HepG2 (cell line): ENCODE results near the gene ASF1B. TPM values are rescaled to one million over a fixed set of nuclear protein-coding genes. Genes with fewer than 3 reads are reported as not detected.

Experiments used
- ATAC-seq: fragments of 200-7000 bp; cut with Tn5 transposase; 3 replicates; pipeline ENCODE4 v1.9.1; 2020; ENCODE audit warnings: mild to moderate bottlenecking, moderate library complexity
- BruUV-seq: library from RNA; stranded (reverse); fragments of 400-500 nt; replicated peaks from 2 replicates; lab custom pipeline; 2021; lab: Mats Ljungman, UMichigan
- CTCF ChIA-PET: fragments of 300-600 bp; formaldehyde crosslinking; extraction: SDS; loops from one replicate; lab custom pipeline; 2021; ENCODE audit warnings: low total read pairs, inconsistent platforms, low intra/inter-chr PET ratio; lab: Yijun Ruan, JAX
- POLR2A ChIA-PET: fragments of 350-600 bp; sonication (Branson Sonifier 250); formaldehyde crosslinking; loops from one replicate; lab custom pipeline; 2020; ENCODE audit warnings: antibody characterized with exemption, inconsistent platforms; lab: Yijun Ruan, JAX
- DNase-seq: peaks from one replicate; pipeline ENCODE4 v3.0.0-alpha.2; 2015; ENCODE audit warnings: low spot score
- FAIRE-seq: peaks from 3 replicates; lab custom pipeline; 2011; peaks lifted over from hg19 to GRCh38; lab: Jason Lieb, UNC
- H2AFZ ChIP-seq: one replicate; pipeline ENCODE4 v1.6.1; 2011; ENCODE audit warnings: low read length, inconsistent platforms
- H3K27ac ChIP-seq: fragments of 300-600 bp; 3 replicates; pipeline ENCODE4 v1.8.0; 2011; ENCODE audit warnings: mixed run types, mild to moderate bottlenecking, mixed read lengths, low read length, inconsistent platforms; ENCODE audit not compliant: insufficient read depth; ENCODE audit errors: extremely low read length
- H3K27me3 ChIP-seq, 2 experiments: fragments of 200-600 bp in 1 of 2; 2 replicates in 1 of 2; 3 replicates in 1 of 2; pipeline versions ENCODE4 v1.6.0 to v1.8.0; 2011; ENCODE audit warnings: low read length in 2 of 2, mild to moderate bottlenecking in 2 of 2, moderate library complexity in 2 of 2, inconsistent platforms in 1 of 2; ENCODE audit not compliant: insufficient read depth in 2 of 2, control insufficient read depth in 1 of 2
- H3K36me3 ChIP-seq, 2 experiments: fragments of 200-600 bp in 1 of 2; replicated peaks in 1 of 2; 2 replicates in 1 of 2; 3 replicates in 1 of 2; pipeline versions ENCODE4 v1.5.1 to v1.8.0; 2011; ENCODE audit warnings: low read length in 2 of 2, inconsistent platforms in 1 of 2; ENCODE audit not compliant: insufficient read depth in 2 of 2, control insufficient read depth in 1 of 2
- H3K4me1 ChIP-seq: 2 replicates; pipeline ENCODE4 v1.5.1; 2012; ENCODE audit warnings: low read length, inconsistent platforms; ENCODE audit not compliant: insufficient read depth
- H3K4me2 ChIP-seq: 2 replicates; pipeline ENCODE4 v1.6.0; 2011; ENCODE audit warnings: low read depth, low read length, inconsistent platforms
- H3K4me3 ChIP-seq, 3 experiments: fragments of 200-600 bp in 1 of 3; sonication (generic), shearing (Covaris generic) in 1 of 3; replicated peaks in 1 of 3; 2 replicates each; pipeline ENCODE4 v1.5.1; 2011 to 2016; ENCODE audit warnings: low read length in 3 of 3, inconsistent platforms in 2 of 3, low read depth in 2 of 3, mild to moderate bottlenecking in 2 of 3, control low read depth in 1 of 3, mixed read lengths in 1 of 3; ENCODE audit not compliant: insufficient read depth in 1 of 3
- H3K79me2 ChIP-seq: one replicate; pipeline ENCODE4 v1.6.1; 2011; ENCODE audit warnings: low read length, inconsistent platforms; ENCODE audit not compliant: insufficient read depth
- H3K9ac ChIP-seq: 2 replicates; pipeline ENCODE4 v1.6.0; 2011; ENCODE audit warnings: mild to moderate bottlenecking, low read depth, low read length, inconsistent platforms; ENCODE audit not compliant: insufficient read depth
- H3K9me3 ChIP-seq: 2 replicates; pipeline ENCODE4 v1.5.1; 2012; ENCODE audit warnings: mild to moderate bottlenecking, low read length
- H4K20me1 ChIP-seq: 2 replicates; pipeline ENCODE4 v1.6.0; 2011; ENCODE audit warnings: inconsistent platforms, mild to moderate bottlenecking, low read length, moderate library complexity; ENCODE audit not compliant: insufficient read depth
- AGO2 ChIP-seq: fragments of 200-400 bp; formaldehyde crosslinking; optimal IDR thresholded peaks from 2 replicates; pipeline ENCODE3; 2017; ENCODE audit warnings: mild to moderate bottlenecking, low read depth, low read length, moderate library complexity
- RFXAP ChIP-seq: sonication (generic); formaldehyde crosslinking; IDR thresholded peaks from 2 replicates; pipeline ENCODE4 v1.4.0; 2020; ENCODE audit warnings: missing genetic modification reagents, borderline replicate concordance
- ZNF343 ChIP-seq: sonication (generic); formaldehyde crosslinking; IDR thresholded peaks from 2 replicates; pipeline ENCODE4 v1.4.0; 2020; ENCODE audit warnings: mild to moderate bottlenecking, missing genetic modification reagents
- WGBS: methylation state at CpG from one replicate; pipeline ENCODE4 v1.1.6; 2017; ENCODE audit warnings: low lambda C conversion rate; 5-methylcytosine and 5-hydroxymethylcytosine counted together
- in situ Hi-C: cut with HindIII; loops from 2 replicates; pipeline ENCODE4 v1.10.0; 2017; ENCODE audit warnings: low pct_unique_long_range_greater_than_20kb; ENCODE audit not compliant: extremely low pct_ligation_motif_present
- intact Hi-C: fragments of 100-400 bp; cut with micrococcal nuclease; formaldehyde crosslinking; loops from one replicate; pipeline ENCODE4 v1.10.0; 2022; ENCODE audit not compliant: unreplicated experiment
- polyA plus RNA-seq, 8 experiments: library from polyadenylated mRNA; depleted of rRNA in 3 of 8; stranded (reverse) in 7 of 8; unstranded in 1 of 8; fragments of >200 nt; fragmentation: Illumina TruSeq in 4 of 8; extraction: Trizol in 4 of 8; gene quantifications; 2 replicates each; pipeline versions ENCODE4 v1.2.1 to v1.2.3, GENCODE V29; 2011 to 2016; ENCODE audit warnings: low read depth in 4 of 8, missing spikeins in 1 of 8, mixed read lengths in 1 of 8; ENCODE audit not compliant: insufficient read depth in 1 of 8
- total RNA-seq, 5 experiments: library from RNA; depleted of rRNA; stranded (reverse); fragments of >200 nt; fragmentation: Illumina TruSeq; extraction: Trizol; gene quantifications; 2 replicates each; pipeline ENCODE4 v1.2.3, GENCODE V29; 2016; ENCODE audit warnings: low read depth in 1 of 5
- TF ChIP-seq, protein P1 (sequence below): sonication (generic); formaldehyde crosslinking; IDR thresholded peaks from 2 replicates; pipeline ENCODE4 v1.4.0; 2020; ENCODE audit warnings: mild to moderate bottlenecking, missing genetic modification reagents
- TF ChIP-seq, protein P2 (sequence below): sonication (generic); formaldehyde crosslinking; IDR thresholded peaks from 2 replicates; pipeline ENCODE4 v1.5.0; 2020; ENCODE audit warnings: missing genetic modification reagents
- TF ChIP-seq, protein P3 (sequence below): sonication (generic); formaldehyde crosslinking; IDR thresholded peaks from 2 replicates; pipeline ENCODE4 v1.4.0; 2020; ENCODE audit warnings: missing genetic modification reagents
- TF ChIP-seq, protein P4 (sequence below): sonication (generic); formaldehyde crosslinking; IDR thresholded peaks from 2 replicates; pipeline ENCODE4 v1.4.0; 2020; ENCODE audit warnings: missing genetic modification reagents

The ASF1B gene
- total and polyA plus RNA-seq, 2 of the 13 experiments (the other 11 are each of a cell fraction or from before 2014, with no cell fraction given) = 18.2 to 24.8 TPM

DNA sequence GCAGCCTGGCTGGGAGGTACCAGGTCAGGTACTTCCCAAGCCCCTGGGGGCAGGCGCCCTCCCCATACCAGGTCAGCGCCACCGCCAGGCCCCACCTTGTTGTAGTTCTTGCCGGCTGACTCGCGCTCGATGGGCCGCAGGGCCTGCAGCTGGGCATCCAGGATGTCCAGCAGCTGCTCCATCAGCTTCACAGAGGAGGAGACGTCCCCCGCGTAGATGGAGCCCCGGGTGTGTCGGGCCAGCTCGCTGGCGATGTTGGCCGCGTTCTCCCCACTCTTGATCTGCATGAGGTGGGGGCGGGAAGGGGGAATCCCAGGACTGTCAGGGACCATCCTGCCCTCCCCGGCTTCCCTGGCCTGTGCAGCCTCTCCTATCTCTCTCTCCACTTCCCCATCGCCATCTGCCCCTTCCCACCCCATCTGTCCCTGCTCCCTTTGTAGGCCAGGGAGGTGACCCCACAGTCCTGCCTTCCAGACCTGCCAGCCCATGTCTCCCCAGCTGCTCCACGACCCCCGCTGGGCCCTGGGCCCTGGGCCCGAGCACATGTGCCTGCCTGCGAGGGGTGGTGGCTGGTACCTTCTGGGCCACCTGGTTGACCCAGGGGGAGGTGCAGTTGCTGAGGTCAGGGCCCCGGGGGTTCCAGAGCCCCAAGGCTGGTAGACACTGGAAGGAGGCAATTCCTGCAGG, 23.8 kb upstream of the ASF1B start:
- peak; percentile 55 for TF ChIP-seq AGO2
- TF ChIP-seq, protein P1, sequence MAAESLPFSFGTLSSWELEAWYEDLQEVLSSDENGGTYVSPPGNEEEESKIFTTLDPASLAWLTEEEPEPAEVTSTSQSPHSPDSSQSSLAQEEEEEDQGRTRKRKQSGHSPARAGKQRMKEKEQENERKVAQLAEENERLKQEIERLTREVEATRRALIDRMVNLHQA (CRISPR knock-in tag) = no peak
- TF ChIP-seq, all 625 proteins: peak for 1
- H2AFZ ChIP-seq = no peak overlapping the region
- in situ Hi-C loops = no loop called here
- WGBS = 54% methylated on average over 11 of the region's 25 CpGs
- CTCF ChIA-PET = no interaction called here
- POLR2A ChIA-PET = no interaction called here
- no peaks in the 10 kb centered on the region for H3K4me1 ChIP-seq
- H3K36me3 ChIP-seq = no peaks in the 10 kb centered on the region
- no peak for DNase-seq
- no peak overlapping the region for H3K4me3 ChIP-seq
- intact Hi-C loops = no loop called here
- no peak overlapping the region for H3K4me2 ChIP-seq
- no peak overlapping the region for H3K9ac ChIP-seq
- H3K9me3 ChIP-seq = no peaks in the 10 kb centered on the region
- no peaks in the 10 kb centered on the region for H3K79me2 ChIP-seq
- no peak overlapping the region for H3K27ac ChIP-seq
- ATAC-seq = no peak
- BruUV-seq = no TSS peak
- no peaks in the 10 kb centered on the region; a peak in 1 of 5 replicates for H3K27me3 ChIP-seq
- no peaks in the 10 kb centered on the region for H4K20me1 ChIP-seq
- FAIRE-seq = no peak

DNA sequence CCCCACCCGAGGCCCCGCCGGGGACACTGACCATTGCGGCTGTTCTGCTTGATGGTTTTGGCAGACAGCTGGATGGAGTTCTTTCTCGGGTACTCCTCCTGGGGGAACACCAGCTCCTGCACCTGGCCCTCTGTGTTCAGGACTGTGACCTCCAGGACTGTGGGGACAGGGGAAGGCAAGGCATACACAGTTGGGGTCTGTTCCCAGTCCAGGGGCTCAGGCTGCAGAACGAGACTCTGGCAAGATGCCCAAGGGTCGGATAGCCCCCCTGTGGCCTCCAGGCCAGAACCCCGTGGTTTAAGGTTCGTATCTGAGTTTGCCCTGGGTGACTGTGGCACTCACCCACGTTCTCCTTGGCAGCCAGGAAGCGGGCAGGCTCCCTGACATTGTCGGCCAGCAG, 22.7 kb upstream of the ASF1B start:
- no peak for FAIRE-seq
- POLR2A ChIA-PET = no interaction called here
- H3K27me3 ChIP-seq = no peaks in the 10 kb centered on the region; a peak in 1 of 5 replicates

More for the DNA sequence above, 22.7 kb upstream of the ASF1B start:
- H3K9me3 ChIP-seq = no peaks in the 10 kb centered on the region
- H3K79me2 ChIP-seq = no peaks in the 10 kb centered on the region
- WGBS = 40% methylated on average over 2 of the region's 12 CpGs
- DNase-seq = no peak
- H3K27ac ChIP-seq = no peak overlapping the region
- no peaks in the 10 kb centered on the region for H3K36me3 ChIP-seq
- ATAC-seq = no peak
- intact Hi-C loops (no loop called here), in situ Hi-C loops (no loop called here)
- H3K4me3 ChIP-seq = no peak overlapping the region
- H3K4me1 ChIP-seq = peaks cover 5% of the 10 kb centered on the region; the same call in 1 of the 2 replicates
- BruUV-seq = no TSS peak
- CTCF ChIA-PET = no interaction called here
- H3K4me2 ChIP-seq = no peak overlapping the region
- H4K20me1 ChIP-seq = no peaks in the 10 kb centered on the region
- H3K9ac ChIP-seq = no peak overlapping the region
- no peak overlapping the region for H2AFZ ChIP-seq
- TF ChIP-seq RFXAP (CRISPR knock-in tag) = no peak
- TF ChIP-seq, protein P2, sequence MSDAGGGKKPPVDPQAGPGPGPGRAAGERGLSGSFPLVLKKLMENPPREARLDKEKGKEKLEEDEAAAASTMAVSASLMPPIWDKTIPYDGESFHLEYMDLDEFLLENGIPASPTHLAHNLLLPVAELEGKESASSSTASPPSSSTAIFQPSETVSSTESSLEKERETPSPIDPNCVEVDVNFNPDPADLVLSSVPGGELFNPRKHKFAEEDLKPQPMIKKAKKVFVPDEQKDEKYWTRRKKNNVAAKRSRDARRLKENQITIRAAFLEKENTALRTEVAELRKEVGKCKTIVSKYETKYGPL (CRISPR knock-in tag) = no peak
- TF ChIP-seq, protein P3, sequence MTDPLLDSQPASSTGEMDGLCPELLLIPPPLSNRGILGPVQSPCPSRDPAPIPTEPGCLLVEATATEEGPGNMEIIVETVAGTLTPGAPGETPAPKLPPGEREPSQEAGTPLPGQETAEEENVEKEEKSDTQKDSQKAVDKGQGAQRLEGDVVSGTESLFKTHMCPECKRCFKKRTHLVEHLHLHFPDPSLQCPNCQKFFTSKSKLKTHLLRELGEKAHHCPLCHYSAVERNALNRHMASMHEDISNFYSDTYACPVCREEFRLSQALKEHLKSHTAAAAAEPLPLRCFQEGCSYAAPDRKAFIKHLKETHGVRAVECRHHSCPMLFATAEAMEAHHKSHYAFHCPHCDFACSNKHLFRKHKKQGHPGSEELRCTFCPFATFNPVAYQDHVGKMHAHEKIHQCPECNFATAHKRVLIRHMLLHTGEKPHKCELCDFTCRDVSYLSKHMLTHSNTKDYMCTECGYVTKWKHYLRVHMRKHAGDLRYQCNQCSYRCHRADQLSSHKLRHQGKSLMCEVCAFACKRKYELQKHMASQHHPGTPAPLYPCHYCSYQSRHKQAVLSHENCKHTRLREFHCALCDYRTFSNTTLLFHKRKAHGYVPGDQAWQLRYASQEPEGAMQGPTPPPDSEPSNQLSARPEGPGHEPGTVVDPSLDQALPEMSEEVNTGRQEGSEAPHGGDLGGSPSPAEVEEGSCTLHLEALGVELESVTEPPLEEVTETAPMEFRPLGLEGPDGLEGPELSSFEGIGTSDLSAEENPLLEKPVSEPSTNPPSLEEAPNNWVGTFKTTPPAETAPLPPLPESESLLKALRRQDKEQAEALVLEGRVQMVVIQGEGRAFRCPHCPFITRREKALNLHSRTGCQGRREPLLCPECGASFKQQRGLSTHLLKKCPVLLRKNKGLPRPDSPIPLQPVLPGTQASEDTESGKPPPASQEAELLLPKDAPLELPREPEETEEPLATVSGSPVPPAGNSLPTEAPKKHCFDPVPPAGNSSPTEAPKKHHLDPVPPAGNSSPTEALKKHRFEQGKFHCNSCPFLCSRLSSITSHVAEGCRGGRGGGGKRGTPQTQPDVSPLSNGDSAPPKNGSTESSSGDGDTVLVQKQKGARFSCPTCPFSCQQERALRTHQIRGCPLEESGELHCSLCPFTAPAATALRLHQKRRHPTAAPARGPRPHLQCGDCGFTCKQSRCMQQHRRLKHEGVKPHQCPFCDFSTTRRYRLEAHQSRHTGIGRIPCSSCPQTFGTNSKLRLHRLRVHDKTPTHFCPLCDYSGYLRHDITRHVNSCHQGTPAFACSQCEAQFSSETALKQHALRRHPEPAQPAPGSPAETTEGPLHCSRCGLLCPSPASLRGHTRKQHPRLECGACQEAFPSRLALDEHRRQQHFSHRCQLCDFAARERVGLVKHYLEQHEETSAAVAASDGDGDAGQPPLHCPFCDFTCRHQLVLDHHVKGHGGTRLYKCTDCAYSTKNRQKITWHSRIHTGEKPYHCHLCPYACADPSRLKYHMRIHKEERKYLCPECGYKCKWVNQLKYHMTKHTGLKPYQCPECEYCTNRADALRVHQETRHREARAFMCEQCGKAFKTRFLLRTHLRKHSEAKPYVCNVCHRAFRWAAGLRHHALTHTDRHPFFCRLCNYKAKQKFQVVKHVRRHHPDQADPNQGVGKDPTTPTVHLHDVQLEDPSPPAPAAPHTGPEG (CRISPR knock-in tag) = no peak
- TF ChIP-seq ZNF343 (CRISPR knock-in tag) = no peak
- TF ChIP-seq, protein P4, sequence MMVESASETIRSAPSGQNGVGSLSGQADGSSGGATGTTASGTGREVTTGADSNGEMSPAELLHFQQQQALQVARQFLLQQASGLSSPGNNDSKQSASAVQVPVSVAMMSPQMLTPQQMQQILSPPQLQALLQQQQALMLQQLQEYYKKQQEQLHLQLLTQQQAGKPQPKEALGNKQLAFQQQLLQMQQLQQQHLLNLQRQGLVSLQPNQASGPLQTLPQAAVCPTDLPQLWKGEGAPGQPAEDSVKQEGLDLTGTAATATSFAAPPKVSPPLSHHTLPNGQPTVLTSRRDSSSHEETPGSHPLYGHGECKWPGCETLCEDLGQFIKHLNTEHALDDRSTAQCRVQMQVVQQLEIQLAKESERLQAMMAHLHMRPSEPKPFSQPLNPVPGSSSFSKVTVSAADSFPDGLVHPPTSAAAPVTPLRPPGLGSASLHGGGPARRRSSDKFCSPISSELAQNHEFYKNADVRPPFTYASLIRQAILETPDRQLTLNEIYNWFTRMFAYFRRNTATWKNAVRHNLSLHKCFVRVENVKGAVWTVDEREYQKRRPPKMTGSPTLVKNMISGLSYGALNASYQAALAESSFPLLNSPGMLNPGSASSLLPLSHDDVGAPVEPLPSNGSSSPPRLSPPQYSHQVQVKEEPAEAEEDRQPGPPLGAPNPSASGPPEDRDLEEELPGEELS (CRISPR knock-in tag) = no peak
